HG03135 (cell line): ENCODE data around the gene TAF6.
A peak's percentile ranks its signal among the peaks of the same experiment; 100 is the strongest.

Experiments
- ATAC-seq: cut with Tn5 transposase; IDR thresholded peaks from one replicate; pipeline ENCODE4 v1.9.1; 2021; ENCODE audit warnings: mild to moderate bottlenecking, moderate library complexity; ENCODE audit not compliant: unreplicated experiment

The TAF6 gene

GRCh38 chr7:100124301-100125230, 5.4 kb upstream of the TAF6 start:
- no peak for ATAC-seq

- no peak for ATAC-seq
These were observed 3.4 kb upstream of the TAF6 start for GRCh38 chr7:100122568-100122967.

- no peak for ATAC-seq
These were observed 2.9 kb upstream of the TAF6 start for GRCh38 chr7:100122067-100122466.

- ATAC-seq, result no peak
These were observed 1.5 kb upstream of the TAF6 start for GRCh38 chr7:100120733-100121036.

GRCh38 chr7:100119970-100120732, 993 bp upstream of the TAF6 start:
- peak; percentile 26 for ATAC-seq

GRCh38 chr7:100118388-100119071, 628 bp downstream of the TAF6 start:
- no peak for ATAC-seq

- no peak for ATAC-seq
These were observed 4.1 kb downstream of the TAF6 start for GRCh38 chr7:100115026-100115425.

GRCh38 chr7:100111914-100112313, 7.2 kb downstream of the TAF6 start:
- no peak for ATAC-seq

- ATAC-seq, result no peak
These were observed 8.0 kb downstream of the TAF6 start for GRCh38 chr7:100111156-100111555.

GRCh38 chr7:100109521-100110163, 9.5 kb downstream of the TAF6 start:
- no peak for ATAC-seq

- no peak for ATAC-seq
These were observed 11.3 kb downstream of the TAF6 start for GRCh38 chr7:100107890-100108289.

GRCh38 chr7:100107125-100107737, 11.9 kb downstream of the TAF6 start:
- ATAC-seq, result no peak

GRCh38 chr7:100106633-100107032, 12.5 kb downstream of the TAF6 start:
- no peak for ATAC-seq

GRCh38 chr7:100105534-100105933, 13.6 kb downstream of the TAF6 start:
- no peak for ATAC-seq

GRCh38 chr7:100102950-100103840, 16.0 kb downstream of the TAF6 start:
- no peak for ATAC-seq

GRCh38 chr7:100101016-100101862, 17.9 kb downstream of the TAF6 start, which contains the start of the genes AP4M1 and MCM7:
AP4M1 (plus strand) TSS chr7:100101643; CDS start chr7:100101715, 72 bp downstream.
MCM7 (minus strand) TSS chr7:100101397; CDS start chr7:100101294, 103 bp downstream.
- ATAC-seq, result peak; percentile 80

GRCh38 chr7:100100420-100101015, 18.6 kb downstream of the TAF6 start:
- peak; percentile 57 for ATAC-seq

GRCh38 chr7:100099452-100099851, 19.7 kb downstream of the TAF6 start:
- no peak for ATAC-seq
